ENCODE measurements around the gene CDHR3.

DNA sequence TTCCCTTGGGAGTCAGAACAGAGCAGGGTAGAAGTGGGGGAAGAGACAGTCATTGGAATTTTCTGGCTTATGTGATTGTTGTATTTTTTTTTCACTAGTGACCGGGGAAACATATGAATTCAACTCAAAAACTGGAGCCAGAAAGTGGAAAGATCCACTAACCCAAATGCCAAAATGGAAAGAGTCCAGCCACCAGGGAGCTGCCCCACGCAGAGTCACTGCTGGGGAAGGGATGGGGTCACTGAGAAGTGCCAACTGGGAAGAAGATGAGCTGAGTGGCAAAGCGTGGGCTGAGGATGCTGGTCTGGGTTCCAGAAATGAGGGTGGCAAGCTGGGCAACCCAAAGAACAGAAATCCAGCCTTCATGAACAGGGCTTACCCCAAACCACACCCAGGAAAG lies 69.2 kb downstream of the CDHR3 start:
- TF ChIP-seq GATA2 (IDR thresholded peaks at IDR 0.05; ENCODE audit: low read depth, low read length) (no peak), GATA3 (IDR thresholded peaks at IDR 0.05; ENCODE audit: low read depth, low read length) (no peak)
